Measurements from ENCODE around the gene ERBB4. TPM values are rescaled to one million over a fixed set of nuclear protein-coding genes. Genes with fewer than 3 reads are reported as not detected.
"Not testable (repeated sequence)": the region's sequence is repeated elsewhere in the genome, so short reads cannot be mapped to it uniquely, and the experiment has no call there.

Gene ERBB4
- total RNA-seq, 1 donor from 2014 or later: 25.3 TPM

GRCh38 chr2:212107989-212108388 is 430.6 kb downstream of the ERBB4 start:
- intact Hi-C loops (cut with DNase I): no loop called here
- DNase-seq (no peak), ATAC-seq (no peak)
- TF ChIP-seq, protein P1, sequence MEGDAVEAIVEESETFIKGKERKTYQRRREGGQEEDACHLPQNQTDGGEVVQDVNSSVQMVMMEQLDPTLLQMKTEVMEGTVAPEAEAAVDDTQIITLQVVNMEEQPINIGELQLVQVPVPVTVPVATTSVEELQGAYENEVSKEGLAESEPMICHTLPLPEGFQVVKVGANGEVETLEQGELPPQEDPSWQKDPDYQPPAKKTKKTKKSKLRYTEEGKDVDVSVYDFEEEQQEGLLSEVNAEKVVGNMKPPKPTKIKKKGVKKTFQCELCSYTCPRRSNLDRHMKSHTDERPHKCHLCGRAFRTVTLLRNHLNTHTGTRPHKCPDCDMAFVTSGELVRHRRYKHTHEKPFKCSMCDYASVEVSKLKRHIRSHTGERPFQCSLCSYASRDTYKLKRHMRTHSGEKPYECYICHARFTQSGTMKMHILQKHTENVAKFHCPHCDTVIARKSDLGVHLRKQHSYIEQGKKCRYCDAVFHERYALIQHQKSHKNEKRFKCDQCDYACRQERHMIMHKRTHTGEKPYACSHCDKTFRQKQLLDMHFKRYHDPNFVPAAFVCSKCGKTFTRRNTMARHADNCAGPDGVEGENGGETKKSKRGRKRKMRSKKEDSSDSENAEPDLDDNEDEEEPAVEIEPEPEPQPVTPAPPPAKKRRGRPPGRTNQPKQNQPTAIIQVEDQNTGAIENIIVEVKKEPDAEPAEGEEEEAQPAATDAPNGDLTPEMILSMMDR (IDR thresholded peaks at IDR 0.05): no peak
- H3K4me1 ChIP-seq: no peaks in the 10 kb centered on the region
- H3K9me3 ChIP-seq: no peaks in the 10 kb centered on the region
- no peaks in the 10 kb centered on the region for H3K27me3 ChIP-seq (ENCODE audit: low read depth)
- H3K4me3 ChIP-seq: no peak overlapping the region
- H3K27ac ChIP-seq: no peak overlapping the region
- H3K36me3 ChIP-seq: no peaks in the 10 kb centered on the region

GRCh38 chr2:212107014-212107413 is 431.6 kb downstream of the ERBB4 start:
- DNase-seq: no peak
- H3K36me3 ChIP-seq: no peaks in the 10 kb centered on the region
- TF ChIP-seq, protein P1 (IDR thresholded peaks at IDR 0.05): no peak

DNA sequence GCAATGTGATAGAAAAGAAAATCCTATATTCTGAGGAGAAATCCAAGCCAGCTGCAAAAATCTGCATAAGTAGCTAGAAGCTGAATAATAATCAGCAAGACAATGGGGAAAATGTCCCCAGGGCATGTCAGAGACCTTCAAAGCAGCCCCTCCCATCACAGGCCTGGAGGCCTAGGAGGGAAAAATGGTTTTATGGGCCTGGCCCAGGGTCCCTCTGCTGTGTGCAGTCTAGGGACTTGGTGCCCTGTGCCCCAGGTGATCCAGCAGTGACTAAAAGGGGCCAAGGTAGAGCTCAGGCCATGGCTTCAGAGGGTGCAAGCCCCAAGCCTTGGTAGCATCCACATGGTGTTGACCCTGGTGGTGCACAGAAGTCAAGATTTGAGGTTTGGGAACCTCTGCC is 432.1 kb downstream of the ERBB4 start:
- ATAC-seq; H3K4me3 ChIP-seq; H3K4me1 ChIP-seq; H3K36me3 ChIP-seq; H3K27ac ChIP-seq; intact Hi-C loops (cut with DNase I); H3K27me3 ChIP-seq (ENCODE audit: low read depth); DNase-seq; H3K9me3 ChIP-seq: not testable (repeated sequence)

More at GRCh38 chr2:212107014-212107413, 431.6 kb downstream of the ERBB4 start:
- Histone ChIP-seq H3K27ac (no peak overlapping the region), H3K4me3 (no peak overlapping the region), H3K9me3 (no peaks in the 10 kb centered on the region), H3K4me1 (no peaks in the 10 kb centered on the region), H3K27me3 (ENCODE audit: low read depth) (no peaks in the 10 kb centered on the region)
- intact Hi-C loops (cut with DNase I): no loop called here
- ATAC-seq: no peak

DNA sequence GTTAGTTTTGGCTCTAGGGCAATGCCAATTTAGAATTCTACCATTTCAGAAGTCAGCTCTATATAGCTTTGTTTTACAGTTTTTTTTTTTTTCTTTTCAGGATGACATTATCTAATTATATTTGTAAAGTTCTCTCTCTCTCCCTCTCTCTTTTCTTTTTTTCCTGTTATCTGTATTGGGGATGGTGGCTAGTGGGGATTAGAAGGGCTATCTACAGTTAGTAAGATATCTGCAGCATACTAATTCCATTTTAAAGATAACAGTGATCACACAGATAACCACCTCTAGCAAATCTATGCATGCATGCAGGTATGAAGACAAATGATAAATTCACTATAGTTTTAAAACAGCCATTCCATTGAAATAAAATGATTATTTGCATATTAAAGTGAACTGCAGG is 438.9 kb downstream of the ERBB4 start:
- intact Hi-C loops (cut with DNase I): no loop called here
- no peaks in the 10 kb centered on the region for H3K4me1 ChIP-seq
- TF ChIP-seq, protein P1 (IDR thresholded peaks at IDR 0.05): no peak

DNA sequence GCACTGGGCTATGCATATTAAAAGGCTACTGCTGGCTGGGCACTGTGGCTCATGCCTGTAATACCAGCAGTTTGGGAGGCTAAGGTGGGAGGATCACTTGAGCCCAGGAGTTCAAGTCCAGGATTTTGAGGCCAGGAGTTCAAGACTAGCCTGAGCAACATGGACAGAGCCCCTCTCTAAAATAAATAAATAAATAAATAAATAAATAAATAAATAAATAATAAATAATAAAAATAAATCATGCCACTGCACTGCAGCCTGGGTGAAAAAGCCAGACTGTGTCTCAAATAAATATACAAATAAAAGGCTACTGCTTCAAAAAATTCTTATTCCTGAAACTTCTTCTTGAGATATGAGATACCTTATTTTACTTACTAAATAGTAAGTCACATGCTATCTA is 439.6 kb downstream of the ERBB4 start:
- H3K9me3 ChIP-seq: no peaks in the 10 kb centered on the region
- TF ChIP-seq, protein P1 (IDR thresholded peaks at IDR 0.05): no peak
- intact Hi-C loops (cut with DNase I): no loop called here
- H3K4me3 ChIP-seq: no peak overlapping the region
- no peaks in the 10 kb centered on the region for H3K4me1 ChIP-seq
- H3K27ac ChIP-seq: no peak overlapping the region
- no peak for DNase-seq
- no peaks in the 10 kb centered on the region for H3K36me3 ChIP-seq
- H3K27me3 ChIP-seq (ENCODE audit: low read depth): no peaks in the 10 kb centered on the region
- no peak for ATAC-seq

More for the DNA sequence above, 438.9 kb downstream of the ERBB4 start:
- no peaks in the 10 kb centered on the region for H3K9me3 ChIP-seq
- H3K27me3 ChIP-seq (ENCODE audit: low read depth): no peaks in the 10 kb centered on the region
- no peak overlapping the region for H3K27ac ChIP-seq
- H3K4me3 ChIP-seq: no peak overlapping the region
- H3K36me3 ChIP-seq: no peaks in the 10 kb centered on the region
- DNase-seq: no peak
- ATAC-seq: no peak

GRCh38 chr2:212097001-212097400 is 441.6 kb downstream of the ERBB4 start:
- Histone ChIP-seq H3K4me3 (no peak overlapping the region), H3K36me3 (no peaks in the 10 kb centered on the region), H3K9me3 (no peaks in the 10 kb centered on the region), H3K27ac (no peak overlapping the region), H3K27me3 (ENCODE audit: low read depth) (no peaks in the 10 kb centered on the region), H3K4me1 (no peaks in the 10 kb centered on the region)
- ATAC-seq (no peak), DNase-seq (no peak)
- TF ChIP-seq, protein P1 (IDR thresholded peaks at IDR 0.05): no peak
- intact Hi-C loops (cut with DNase I): no loop called here
